ENCODE measurements around the gene MRRF. TPM values are rescaled to one million over a fixed set of nuclear protein-coding genes. Genes with fewer than 3 reads are reported as not detected.
A peak's percentile ranks its signal among the peaks of the same experiment; 100 is the strongest.

MRRF gene
- total and polyA plus RNA-seq, 7 experiments from 2014 or later, result 18.6 to 35.8 (median 31.8) TPM

DNA sequence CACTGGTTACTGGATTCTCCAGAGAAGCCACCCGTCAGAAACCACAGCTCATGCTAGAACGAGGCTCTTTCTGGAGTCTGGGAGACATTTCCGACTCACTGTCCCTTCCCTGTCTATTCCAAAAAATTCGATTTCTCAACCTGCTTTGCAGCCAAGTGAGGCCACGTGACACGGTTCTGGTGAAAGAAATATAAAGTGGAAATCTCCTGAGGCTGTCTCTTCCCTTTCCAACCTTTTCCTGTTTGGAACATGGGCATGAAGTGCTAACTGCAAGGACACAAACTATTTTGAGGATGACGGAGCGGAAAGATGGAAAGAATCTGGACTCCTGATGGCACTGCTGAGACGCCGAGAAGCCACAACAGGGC is 100.1 kb downstream of the MRRF start:
- Mint-ChIP-seq H3K27ac (no peak overlapping the region), H3K4me3 (no peak overlapping the region), H3K36me3 (no peaks in the 10 kb centered on the region), H3K27me3 (peaks cover 0 to 3% (median 0%) of the 10 kb centered on the region in 5 donors), H3K4me1 (no peaks in the 10 kb centered on the region), H3K9me3 (peaks cover 0 to 4% (median 0%) of the 10 kb centered on the region in 11 donors)
- CTCF ChIA-PET, result no interaction called here
- DNase-seq (no peak), ATAC-seq (no peak)
- no peak overlapping the region for H3K27ac ChIP-seq (ENCODE audit: low read depth, low read length)
- H3K27me3 ChIP-seq (ENCODE audit: control insufficient read depth in 2 of 2, insufficient read depth in 2 of 2, low read length in 2 of 2), result no peaks in the 10 kb centered on the region
- intact Hi-C loops (cut with micrococcal nuclease), result no loop called here
- no peak overlapping the region for H3K4me3 ChIP-seq (ENCODE audit: low read length)
- POLR2A ChIA-PET, result no interaction called here
- no peaks in the 10 kb centered on the region for H3K4me1 ChIP-seq (ENCODE audit: control insufficient read depth in 2 of 2, insufficient read depth in 2 of 2, low read length in 2 of 2)
- no peaks in the 10 kb centered on the region for H3K36me3 ChIP-seq (ENCODE audit: control insufficient read depth in 2 of 3, insufficient read depth in 3 of 3, low read length in 3 of 3)
- no peaks in the 10 kb centered on the region for H3K9me3 ChIP-seq (ENCODE audit: control insufficient read depth in 2 of 3, low read length in 3 of 3)

DNA sequence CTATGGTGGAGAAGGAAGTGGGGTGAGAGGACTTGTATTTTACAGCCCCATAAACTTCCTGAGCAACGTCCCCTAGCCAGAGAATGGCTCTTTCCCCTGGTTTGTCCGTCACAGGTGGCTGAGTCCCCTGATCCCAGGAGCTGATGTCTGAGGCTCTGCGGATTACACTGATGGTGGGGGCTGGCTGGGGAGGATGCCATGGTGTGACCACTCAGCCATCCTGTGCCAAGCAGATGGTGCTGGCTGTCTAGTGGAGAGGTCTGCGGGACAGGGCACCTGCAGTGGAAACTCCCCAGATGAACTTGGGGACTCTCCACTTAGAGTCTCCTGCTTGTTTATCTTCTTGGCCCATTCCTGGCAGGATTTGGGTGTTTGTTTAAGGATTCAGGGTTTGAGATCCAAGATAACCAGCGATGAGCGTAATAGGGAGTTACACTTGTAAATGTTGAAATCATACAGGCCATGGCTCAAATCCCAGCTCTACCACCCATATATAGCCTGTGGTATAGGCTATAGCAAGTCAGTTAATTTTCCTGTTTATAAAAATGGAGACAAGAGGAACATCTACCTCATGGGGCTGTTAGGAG is 101.5 kb downstream of the MRRF start:
- Histone ChIP-seq H3K4me1 (ENCODE audit: control insufficient read depth in 2 of 2, insufficient read depth in 2 of 2, low read length in 2 of 2) (peaks cover 0 to under 1% of the 10 kb centered on the region in 2 donors), H3K9me3 (ENCODE audit: control insufficient read depth in 2 of 3, low read length in 3 of 3) (no peaks in the 10 kb centered on the region), H3K36me3 (ENCODE audit: control insufficient read depth in 2 of 3, insufficient read depth in 3 of 3, low read length in 3 of 3) (no peaks in the 10 kb centered on the region), H3K4me3 (ENCODE audit: low read length) (no peak overlapping the region), H3K27ac (ENCODE audit: low read depth, low read length) (no peak overlapping the region), H3K27me3 (ENCODE audit: control insufficient read depth in 2 of 2, insufficient read depth in 2 of 2, low read length in 2 of 2) (no peaks in the 10 kb centered on the region)
- ChIA-PET CTCF (no interaction called here), POLR2A (no interaction called here)
- Mint-ChIP-seq H3K9me3 (peaks cover 0 to 4% (median 0%) of the 10 kb centered on the region in 11 donors), H3K4me3 (no peak overlapping the region), H3K4me1 (peaks cover 0 to 6% (median 5%) of the 10 kb centered on the region in 7 donors), H3K36me3 (no peaks in the 10 kb centered on the region), H3K27me3 (peaks cover under 1 to 13% (median 7%) of the 10 kb centered on the region in 5 donors), H3K27ac (no peak overlapping the region)
- DNase-seq (no peak), ATAC-seq (no peak)
- intact Hi-C loops (cut with micrococcal nuclease), result no loop called here

DNA sequence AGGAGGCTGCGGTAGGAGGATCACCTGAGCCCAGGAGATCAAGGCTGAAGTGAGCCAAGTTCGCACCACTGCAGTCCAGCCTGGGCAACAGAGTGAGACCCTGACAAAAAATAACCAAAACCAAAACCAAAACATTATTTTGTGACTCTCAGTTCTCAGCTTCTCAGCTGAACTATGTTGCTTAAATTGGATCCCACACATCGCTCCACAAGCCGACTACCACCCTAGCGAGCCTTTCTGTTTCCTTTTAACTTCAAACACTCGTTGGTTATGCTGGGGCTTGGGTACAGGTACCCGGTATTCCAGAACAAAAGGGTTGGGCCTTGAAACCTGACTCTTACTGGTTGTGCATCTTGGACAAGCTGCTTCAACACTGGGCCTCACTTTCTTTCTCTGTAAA is 102.4 kb downstream of the MRRF start:
- Mint-ChIP-seq H3K36me3 (no peaks in the 10 kb centered on the region), H3K9me3 (peaks cover 0 to 4% (median 0%) of the 10 kb centered on the region in 11 donors), H3K4me3 (no peak overlapping the region), H3K4me1 (peaks cover 0 to 11% (median 10%) of the 10 kb centered on the region in 7 donors), H3K27me3 (peaks cover 8 to 20% (median 12%) of the 10 kb centered on the region in 5 donors), H3K27ac (no peak overlapping the region)
- ChIA-PET POLR2A (no interaction called here), CTCF (no interaction called here)
- no peaks in the 10 kb centered on the region for H3K9me3 ChIP-seq (ENCODE audit: control insufficient read depth in 2 of 3, low read length in 3 of 3)
- DNase-seq (no peak), ATAC-seq (no peak)
- no peak overlapping the region for H3K4me3 ChIP-seq (ENCODE audit: low read length)
- peaks cover 0 to 2% of the 10 kb centered on the region in 2 donors for H3K27me3 ChIP-seq (ENCODE audit: control insufficient read depth in 2 of 2, insufficient read depth in 2 of 2, low read length in 2 of 2)
- H3K4me1 ChIP-seq (ENCODE audit: control insufficient read depth in 2 of 2, insufficient read depth in 2 of 2, low read length in 2 of 2), result peaks cover 0 to 5% of the 10 kb centered on the region in 2 donors
- no peak overlapping the region for H3K27ac ChIP-seq (ENCODE audit: low read depth, low read length)
- intact Hi-C loops (cut with micrococcal nuclease), result no loop called here
- no peaks in the 10 kb centered on the region for H3K36me3 ChIP-seq (ENCODE audit: control insufficient read depth in 2 of 3, insufficient read depth in 3 of 3, low read length in 3 of 3)

DNA sequence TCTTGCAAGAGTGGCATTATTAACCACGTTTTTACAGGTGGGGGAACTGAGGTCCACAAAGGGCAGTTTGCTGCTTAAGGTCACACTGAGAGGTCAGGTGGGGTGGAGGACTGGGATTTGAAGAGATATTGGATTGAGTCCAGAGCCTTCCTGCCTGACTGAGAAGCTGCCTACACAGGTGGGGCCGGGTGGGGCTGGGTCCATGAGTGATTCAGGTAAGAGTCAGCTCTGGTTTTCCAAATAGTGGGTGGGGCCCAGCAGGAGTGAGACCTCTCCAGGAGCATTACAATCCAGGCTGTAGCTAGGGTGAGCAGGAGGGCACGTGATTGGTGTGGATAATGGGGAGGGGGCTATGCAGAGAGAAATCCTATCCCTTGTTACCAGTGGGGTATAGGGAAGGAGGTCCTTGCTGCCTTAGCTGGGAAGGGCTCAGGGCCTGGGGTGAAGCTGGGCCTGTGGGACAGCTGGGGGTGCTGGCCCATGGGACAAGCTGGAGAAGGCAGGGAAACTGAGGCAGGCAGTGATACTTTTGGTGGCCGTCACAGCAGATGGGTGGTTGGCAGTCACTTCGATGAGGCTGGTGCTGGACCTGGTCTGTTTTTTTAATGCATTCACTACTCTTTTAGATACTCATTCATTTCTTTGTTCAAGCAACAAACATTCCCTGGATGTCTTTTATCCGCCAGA is 103.2 kb downstream of the MRRF start:
- ATAC-seq (no peak), DNase-seq (no peak)
- no peak overlapping the region for H3K27ac Mint-ChIP-seq
- ChIA-PET CTCF (no interaction called here), POLR2A (no interaction called here)
- Histone ChIP-seq H3K36me3 (ENCODE audit: control insufficient read depth in 2 of 3, insufficient read depth in 3 of 3, low read length in 3 of 3) (no peaks in the 10 kb centered on the region), H3K4me3 (ENCODE audit: low read length) (no peak overlapping the region), H3K9me3 (ENCODE audit: control insufficient read depth in 2 of 3, low read length in 3 of 3) (no peaks in the 10 kb centered on the region), H3K27me3 (ENCODE audit: control insufficient read depth in 2 of 2, insufficient read depth in 2 of 2, low read length in 2 of 2) (peaks cover 0 to 2% of the 10 kb centered on the region in 2 donors), H3K27ac (ENCODE audit: low read depth, low read length) (no peak overlapping the region), H3K4me1 (ENCODE audit: control insufficient read depth in 2 of 2, insufficient read depth in 2 of 2, low read length in 2 of 2) (peaks cover 0 to 5% of the 10 kb centered on the region in 2 donors)
- H3K4me3 Mint-ChIP-seq, result no peak overlapping the region
- peaks cover 0 to 4% (median 0%) of the 10 kb centered on the region in 11 donors for H3K9me3 Mint-ChIP-seq
- H3K27me3 Mint-ChIP-seq, result peaks cover 16 to 28% (median 18%) of the 10 kb centered on the region in 5 donors
- H3K4me1 Mint-ChIP-seq, result peaks cover 0 to 14% (median 10%) of the 10 kb centered on the region in 7 donors
- intact Hi-C loops (cut with micrococcal nuclease), result no loop called here
- H3K36me3 Mint-ChIP-seq, result no peaks in the 10 kb centered on the region

DNA sequence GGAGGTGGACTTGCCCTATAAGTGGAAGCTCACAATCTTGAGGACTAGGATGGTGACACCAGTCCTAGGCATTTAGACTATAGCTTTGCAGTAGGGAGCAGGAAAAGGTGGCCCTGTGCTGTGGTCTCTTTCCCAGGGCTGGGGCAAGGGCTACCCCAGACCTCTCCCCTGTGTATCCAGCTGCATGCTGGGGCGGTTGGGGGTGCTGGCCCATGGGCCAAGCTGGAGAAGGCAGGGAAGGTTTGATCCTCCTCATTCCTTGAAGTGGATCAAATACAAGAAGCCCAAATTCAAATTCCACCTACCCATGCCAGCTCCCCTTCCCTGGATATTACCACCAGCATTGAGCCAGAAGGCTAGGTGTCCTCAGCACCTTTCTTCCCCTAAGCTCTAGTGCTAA is 104.0 kb downstream of the MRRF start:
- H3K36me3 ChIP-seq (ENCODE audit: control insufficient read depth in 2 of 3, insufficient read depth in 3 of 3, low read length in 3 of 3), result no peaks in the 10 kb centered on the region
- ATAC-seq (no peak), DNase-seq (no peak)
- ChIA-PET CTCF (no interaction called here), POLR2A (no interaction called here)
- Mint-ChIP-seq H3K9me3 (peaks cover 0 to 4% (median 0%) of the 10 kb centered on the region in 11 donors), H3K27ac (no peak overlapping the region), H3K27me3 (peaks cover 17 to 32% (median 22%) of the 10 kb centered on the region in 5 donors), H3K4me3 (no peak overlapping the region), H3K36me3 (no peaks in the 10 kb centered on the region), H3K4me1 (peaks cover 0 to 14% (median 10%) of the 10 kb centered on the region in 7 donors)
- peaks cover 0 to 5% of the 10 kb centered on the region in 2 donors for H3K4me1 ChIP-seq (ENCODE audit: control insufficient read depth in 2 of 2, insufficient read depth in 2 of 2, low read length in 2 of 2)
- H3K27ac ChIP-seq (ENCODE audit: low read depth, low read length), result no peak overlapping the region
- no peak overlapping the region for H3K4me3 ChIP-seq (ENCODE audit: low read length)
- peaks cover 0 to 2% of the 10 kb centered on the region in 2 donors for H3K27me3 ChIP-seq (ENCODE audit: control insufficient read depth in 2 of 2, insufficient read depth in 2 of 2, low read length in 2 of 2)
- H3K9me3 ChIP-seq (ENCODE audit: control insufficient read depth in 2 of 3, low read length in 3 of 3), result no peaks in the 10 kb centered on the region
- intact Hi-C loops (cut with micrococcal nuclease), result no loop called here

DNA sequence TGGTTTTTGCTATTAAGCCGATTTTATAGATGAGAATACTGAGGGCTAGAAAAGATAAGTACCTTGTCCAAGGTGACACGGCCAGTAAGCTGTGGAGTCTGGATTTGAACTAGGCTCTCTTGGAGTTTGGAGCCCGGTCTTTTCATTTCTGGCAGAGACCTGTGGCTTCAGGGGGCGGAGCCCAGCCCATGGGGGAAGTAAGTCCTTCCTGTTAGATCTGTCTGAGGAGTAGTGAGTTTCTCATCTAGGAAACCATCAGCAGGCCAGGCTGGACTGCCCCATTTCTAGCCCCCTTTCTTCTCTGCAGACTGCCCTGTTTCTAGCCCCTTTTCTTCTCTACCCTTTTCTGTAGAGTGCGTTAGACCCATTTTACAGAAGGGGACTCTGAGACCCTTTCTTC is 105.6 kb downstream of the MRRF start:
- Mint-ChIP-seq H3K9me3 (peaks cover 0 to 4% (median 0%) of the 10 kb centered on the region in 11 donors), H3K4me1 (peaks cover 0 to 14% (median 10%) of the 10 kb centered on the region in 7 donors), H3K27ac (no peak overlapping the region), H3K4me3 (peak overlapping the region in 7 of 10 donors; percentile 27 to 79 (median 70)), H3K36me3 (no peaks in the 10 kb centered on the region), H3K27me3 (peaks cover 21 to 34% (median 24%) of the 10 kb centered on the region in 5 donors)
- Histone ChIP-seq H3K9me3 (ENCODE audit: control insufficient read depth in 2 of 3, low read length in 3 of 3) (no peaks in the 10 kb centered on the region), H3K27ac (ENCODE audit: low read depth, low read length) (no peak overlapping the region), H3K4me1 (ENCODE audit: control insufficient read depth in 2 of 2, insufficient read depth in 2 of 2, low read length in 2 of 2) (peaks cover 0 to 5% of the 10 kb centered on the region in 2 donors), H3K36me3 (ENCODE audit: control insufficient read depth in 2 of 3, insufficient read depth in 3 of 3, low read length in 3 of 3) (no peaks in the 10 kb centered on the region), H3K4me3 (ENCODE audit: low read length) (no peak overlapping the region), H3K27me3 (ENCODE audit: control insufficient read depth in 2 of 2, insufficient read depth in 2 of 2, low read length in 2 of 2) (peaks cover 0 to 2% of the 10 kb centered on the region in 2 donors)
- intact Hi-C loops (cut with micrococcal nuclease), result no loop called here
- DNase-seq (no peak), ATAC-seq (peak; percentile 61)
- ChIA-PET CTCF (no interaction called here), POLR2A (no interaction called here)
